Tibial nerve (tissue), 4 donors: ENCODE results near the gene HS3ST3B1. TPM values are rescaled to one million over a fixed set of nuclear protein-coding genes. Genes with fewer than 3 reads are reported as not detected.

ENCODE experiments used
- DNase-seq, 2 donors: peaks; one replicate each; pipeline ENCODE4 v3.0.0-alpha.2; 2019; ENCODE audit warnings: low spot score in 2 of 2
- H3K27ac ChIP-seq, 4 donors: fragments of 200-600 bp; sonication (generic) in 3 of 4; one replicate each; pipeline ENCODE4 v1.5.1; 2017 to 2019; ENCODE audit warnings: mild to moderate bottlenecking in 1 of 4
- H3K27me3 ChIP-seq, 2 donors: fragments of 200-600 bp; sonication (generic) in 1 of 2; one replicate each; pipeline versions ENCODE4 v1.5.1 to v1.6.0; 2017 to 2019
- H3K36me3 ChIP-seq, 3 donors: fragments of 200-600 bp; sonication (generic); one replicate each; pipeline ENCODE4 v1.5.1; 2018 to 2019
- H3K4me1 ChIP-seq, 4 donors: fragments of 200-600 bp; sonication (generic) in 3 of 4; one replicate each; pipeline ENCODE4 v1.5.1; 2017 to 2019
- H3K4me3 ChIP-seq, 4 donors: fragments of 200-600 bp; sonication (generic) in 3 of 4; one replicate each; pipeline ENCODE4 v1.5.1; 2017 to 2019; ENCODE audit warnings: mild to moderate bottlenecking in 1 of 4, moderate library complexity in 1 of 4
- H3K9me3 ChIP-seq, 4 donors: fragments of 200-600 bp; sonication (generic) in 3 of 4; one replicate each; pipeline ENCODE4 v1.5.1; 2017 to 2019
- EP300 ChIP-seq, 2 donors: sonication (generic); formaldehyde crosslinking; IDR thresholded peaks; one replicate each; pipeline ENCODE4 v1.6.1; 2017; ENCODE audit warnings: antibody characterized with exemption in 2 of 2, mild to moderate bottlenecking in 1 of 2
- POLR2A ChIP-seq, 2 donors: fragments of 450-650 bp; IDR thresholded peaks; one replicate each; pipeline ENCODE4 v1.6.1; 2017; ENCODE audit warnings: antibody characterized with exemption in 2 of 2, mild to moderate bottlenecking in 2 of 2, moderate library complexity in 2 of 2
- WGBS, 2 donors: methylation state at CpG; one replicate each; pipeline ENCODE4 v1.1.5; 2018; 5-methylcytosine and 5-hydroxymethylcytosine counted together
- total RNA-seq, 4 donors: library from RNA; depleted of rRNA; stranded (reverse); fragments of >200 nt; gene quantifications; one replicate each; pipeline ENCODE4 v1.1.0, GENCODE V29; 2016
- TF ChIP-seq, protein P1 (sequence below), 5 experiments: fragments of 200-600 bp in 3 of 5; fragments of 450-650 bp in 2 of 5; sonication (generic) in 3 of 5; IDR thresholded peaks; one replicate each; pipeline ENCODE4 v1.5.1; 2016 to 2019; ENCODE audit warnings: antibody characterized with exemption in 5 of 5, mild to moderate bottlenecking in 3 of 5, moderate library complexity in 2 of 5

The HS3ST3B1 gene
- total RNA-seq, 4 donors from 2014 or later, result 0.39 to 1.1 (median 0.97) TPM

DNA sequence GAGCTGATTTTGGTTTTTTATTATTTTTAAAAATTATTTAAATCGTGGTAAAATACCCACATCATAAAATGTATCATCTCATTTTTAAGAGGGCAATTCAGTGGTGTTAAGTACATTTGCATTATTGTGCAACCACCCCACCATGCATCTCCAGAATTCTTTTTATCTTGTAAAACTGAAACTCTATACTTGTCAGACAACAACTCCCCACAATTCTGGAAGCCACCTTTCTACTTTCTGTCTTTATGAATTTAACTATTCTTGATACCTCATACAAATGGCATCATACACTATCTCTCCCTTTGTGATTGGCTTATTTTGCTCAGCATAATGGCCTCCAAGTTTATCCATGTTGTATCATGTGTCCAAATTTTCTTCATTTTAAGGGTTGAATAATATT lies 97.9 kb downstream of the HS3ST3B1 start:
- Histone ChIP-seq H3K4me1 (no peaks in the 10 kb centered on the region), H3K36me3 (no peaks in the 10 kb centered on the region), H3K9me3 (peaks cover 0 to 27% (median 0%) of the 10 kb centered on the region in 4 donors), H3K4me3 (no peak overlapping the region), H3K27me3 (no peaks in the 10 kb centered on the region), H3K27ac (no peak overlapping the region)
- DNase-seq, result no peak
- no peak for TF ChIP-seq POLR2A (IDR thresholded peaks at IDR 0.05)
- no peak for TF ChIP-seq EP300 (IDR thresholded peaks at IDR 0.05)
- TF ChIP-seq, protein P1, sequence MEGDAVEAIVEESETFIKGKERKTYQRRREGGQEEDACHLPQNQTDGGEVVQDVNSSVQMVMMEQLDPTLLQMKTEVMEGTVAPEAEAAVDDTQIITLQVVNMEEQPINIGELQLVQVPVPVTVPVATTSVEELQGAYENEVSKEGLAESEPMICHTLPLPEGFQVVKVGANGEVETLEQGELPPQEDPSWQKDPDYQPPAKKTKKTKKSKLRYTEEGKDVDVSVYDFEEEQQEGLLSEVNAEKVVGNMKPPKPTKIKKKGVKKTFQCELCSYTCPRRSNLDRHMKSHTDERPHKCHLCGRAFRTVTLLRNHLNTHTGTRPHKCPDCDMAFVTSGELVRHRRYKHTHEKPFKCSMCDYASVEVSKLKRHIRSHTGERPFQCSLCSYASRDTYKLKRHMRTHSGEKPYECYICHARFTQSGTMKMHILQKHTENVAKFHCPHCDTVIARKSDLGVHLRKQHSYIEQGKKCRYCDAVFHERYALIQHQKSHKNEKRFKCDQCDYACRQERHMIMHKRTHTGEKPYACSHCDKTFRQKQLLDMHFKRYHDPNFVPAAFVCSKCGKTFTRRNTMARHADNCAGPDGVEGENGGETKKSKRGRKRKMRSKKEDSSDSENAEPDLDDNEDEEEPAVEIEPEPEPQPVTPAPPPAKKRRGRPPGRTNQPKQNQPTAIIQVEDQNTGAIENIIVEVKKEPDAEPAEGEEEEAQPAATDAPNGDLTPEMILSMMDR (IDR thresholded peaks at IDR 0.05), result no peak
- 57 to 75% methylated on average over 1 of the region's 1 CpG for WGBS, 2 donors

Other genes starting within 250 kb of the HS3ST3B1 start
- gene COX10, start 231.6 kb upstream of the HS3ST3B1 start, total RNA-seq, result 10 to 100 TPM; 12.6 to 22.8 (median 15.6) TPM
- gene CDRT15, start 64.2 kb upstream of the HS3ST3B1 start, total RNA-seq, result not detected